SK-N-DZ (cell line): ENCODE results near the gene CUTA.
"Not testable (repeated sequence)": the region's sequence is repeated elsewhere in the genome, so short reads cannot be mapped to it uniquely, and the experiment has no call there.

Experiments
- DNase-seq: peaks from one replicate; pipeline ENCODE4 v3.0.0-alpha.2; 2015; ENCODE audit warnings: low spot score

CUTA gene

GRCh38 chr6:33407132-33407718 is 10.7 kb downstream of the CUTA start:
- DNase-seq, result no peak

- no peak for DNase-seq
Observed at GRCh38 chr6:33406126-33406525, 11.8 kb downstream of the CUTA start.

- no peak for DNase-seq
Observed at GRCh38 chr6:33405386-33405940, 12.4 kb downstream of the CUTA start.

GRCh38 chr6:33404884-33405283 is 13.0 kb downstream of the CUTA start:
- DNase-seq, result no peak

- DNase-seq, result not testable (repeated sequence)
Observed at GRCh38 chr6:33399881-33400280, 18.0 kb downstream of the CUTA start.

GRCh38 chr6:33398601-33399000 is 19.3 kb downstream of the CUTA start:
- not testable (repeated sequence) for DNase-seq

GRCh38 chr6:33397541-33397940 is 20.4 kb downstream of the CUTA start:
- no peak for DNase-seq

- DNase-seq, result no peak
Observed at GRCh38 chr6:33392979-33393378, 24.9 kb downstream of the CUTA start.

GRCh38 chr6:33392595-33392948 is 25.3 kb downstream of the CUTA start:
- DNase-seq, result no peak

- DNase-seq, result no peak
Observed at GRCh38 chr6:33391922-33392594, 25.8 kb downstream of the CUTA start.

- DNase-seq, result peak; percentile 100
Observed at GRCh38 chr6:33391278-33391921, 26.5 kb downstream of the CUTA start, which contains the start of gene KIFC1. Gene KIFC1, plus strand, starts transcription at chr6:33391823. Its CDS starts 163 bp downstream, at chr6:33391986.

- DNase-seq, result no peak
Observed at GRCh38 chr6:33390767-33391277, 27.1 kb downstream of the CUTA start.

- no peak for DNase-seq
Observed at GRCh38 chr6:33390173-33390572, 27.7 kb downstream of the CUTA start.

GRCh38 chr6:33384581-33385020 is 33.3 kb downstream of the CUTA start:
- peak; percentile 63 for DNase-seq

- DNase-seq, result no peak
Observed at GRCh38 chr6:33383427-33384185, 34.3 kb downstream of the CUTA start.

GRCh38 chr6:33380272-33380981 is 37.5 kb downstream of the CUTA start:
- no peak for DNase-seq

GRCh38 chr6:33379184-33379583 is 38.7 kb downstream of the CUTA start:
- DNase-seq, result not testable (repeated sequence)

- no peak for DNase-seq
Observed at GRCh38 chr6:33377171-33377570, 40.7 kb downstream of the CUTA start.

- DNase-seq, result no peak
Observed at GRCh38 chr6:33375143-33375671, 42.7 kb downstream of the CUTA start.
